SKM-1 treated with dmso at 0.1 percent for 144 hours (cell line): Measurements from ENCODE around the gene PHETA2.
"Not testable (repeated sequence)": the region's sequence is repeated elsewhere in the genome, so short reads cannot be mapped to it uniquely, and the experiment has no call there.

Experiments used
- DNase-seq: peaks from one replicate; lab custom pipeline; 2025; ENCODE audit not compliant: unreplicated experiment; lab: John Stamatoyannopoulos, UW

Gene PHETA2

GRCh38 chr22:42101199-42101598, 27.2 kb downstream of the PHETA2 start:
- DNase-seq, result no peak

- not testable (repeated sequence) for DNase-seq
Measured at GRCh38 chr22:42104332-42104860, 30.3 kb downstream of the PHETA2 start.

- no peak for DNase-seq
Measured at GRCh38 chr22:42108848-42109247, 34.8 kb downstream of the PHETA2 start.

GRCh38 chr22:42111798-42112197, 37.8 kb downstream of the PHETA2 start:
- no peak for DNase-seq

- DNase-seq, result not testable (repeated sequence)
Measured at GRCh38 chr22:42112793-42113192, 38.7 kb downstream of the PHETA2 start.

GRCh38 chr22:42114721-42115120, 40.7 kb downstream of the PHETA2 start:
- peak; percentile 64 for DNase-seq

- DNase-seq, result peak; percentile 98
Measured at GRCh38 chr22:42115420-42115830, 41.4 kb downstream of the PHETA2 start.

GRCh38 chr22:42116848-42117424, 42.9 kb downstream of the PHETA2 start:
- peak; percentile 68 for DNase-seq

- DNase-seq, result peak; percentile 9
Measured at GRCh38 chr22:42120231-42121021, 46.4 kb downstream of the PHETA2 start.

- DNase-seq, result not testable (repeated sequence)
Measured at GRCh38 chr22:42123529-42123928, 49.5 kb downstream of the PHETA2 start.

- DNase-seq, result no peak
Measured at GRCh38 chr22:42127606-42128005, 53.6 kb downstream of the PHETA2 start.

- DNase-seq, result not testable (repeated sequence)
Measured at GRCh38 chr22:42128007-42128406, 54.0 kb downstream of the PHETA2 start.
